ENCODE measurements around the gene SOST. TPM values are rescaled to one million over a fixed set of nuclear protein-coding genes. Genes with fewer than 3 reads are reported as not detected.

Gene SOST
- total RNA-seq, 1 donor from 2014 or later, result not detected

- peaks cover 45 to 49% (median 48%) of the 10 kb centered on the region in 3 donors for H3K4me1 ChIP-seq (ENCODE audit: control insufficient read depth in 3 of 3, insufficient read depth in 3 of 3, low read length in 3 of 3)
- peak within 1 kb of the TSS; percentile 76 to 90 (median 88) for H3K4me3 ChIP-seq (ENCODE audit: low read length in 3 of 3)
- H3K36me3 ChIP-seq (ENCODE audit: control insufficient read depth in 3 of 3, insufficient read depth in 3 of 3, low read length in 3 of 3), result peaks cover 12 to 19% (median 17%) of the 10 kb centered on the region in 3 donors
Observed at GRCh38 chr17:43778337-43779144, 19.9 kb upstream of the SOST start, which contains the start of gene DUSP3. DUSP3 (minus strand) TSS chr17:43778977; CDS start chr17:43778924, 53 bp downstream.

GRCh38 chr17:43774304-43775250 lies 16.0 kb upstream of the SOST start:
- Histone ChIP-seq H3K27ac (ENCODE audit: low read depth, low read length) (peak overlapping the region; percentile 87), H3K4me3 (ENCODE audit: low read length in 3 of 3) (peak overlapping the region; percentile 22 to 47 (median 45)), H3K27me3 (ENCODE audit: control insufficient read depth in 3 of 3, insufficient read depth in 3 of 3, low read length in 3 of 3) (no peaks in the 10 kb centered on the region), H3K9me3 (ENCODE audit: control insufficient read depth in 3 of 3, low read length in 3 of 3) (no peaks in the 10 kb centered on the region), H3K9ac (ENCODE audit: low read depth in 1 of 3, low read length in 3 of 3) (peak overlapping the region in 2 of 3 donors; percentile 33 to 51), H3K4me1 (ENCODE audit: control insufficient read depth in 3 of 3, insufficient read depth in 3 of 3, low read length in 3 of 3) (peaks cover 62 to 66% (median 64%) of the 10 kb centered on the region in 3 donors), H3K36me3 (ENCODE audit: control insufficient read depth in 3 of 3, insufficient read depth in 3 of 3, low read length in 3 of 3) (peaks cover 37 to 45% (median 43%) of the 10 kb centered on the region in 3 donors)

More at GRCh38 chr17:43778337-43779144, 19.9 kb upstream of the SOST start, which contains the start of gene DUSP3:
- H3K9ac ChIP-seq (ENCODE audit: low read depth in 1 of 3, low read length in 3 of 3), result peak within 1 kb of the TSS; percentile 92 to 99 (median 97)
- no peaks in the 10 kb centered on the region for H3K9me3 ChIP-seq (ENCODE audit: control insufficient read depth in 3 of 3, low read length in 3 of 3)
- H3K27me3 ChIP-seq (ENCODE audit: control insufficient read depth in 3 of 3, insufficient read depth in 3 of 3, low read length in 3 of 3), result no peaks in the 10 kb centered on the region
- H3K27ac ChIP-seq (ENCODE audit: low read depth, low read length), result peak within 1 kb of the TSS; percentile 100

GRCh38 chr17:43772877-43773648 lies 14.5 kb upstream of the SOST start:
- H3K4me1 ChIP-seq (ENCODE audit: control insufficient read depth in 3 of 3, insufficient read depth in 3 of 3, low read length in 3 of 3), result peaks cover 61 to 76% (median 68%) of the 10 kb centered on the region in 3 donors
- H3K27me3 ChIP-seq (ENCODE audit: control insufficient read depth in 3 of 3, insufficient read depth in 3 of 3, low read length in 3 of 3), result no peaks in the 10 kb centered on the region
- peaks cover 52 to 59% (median 56%) of the 10 kb centered on the region in 3 donors for H3K36me3 ChIP-seq (ENCODE audit: control insufficient read depth in 3 of 3, insufficient read depth in 3 of 3, low read length in 3 of 3)
- no peaks in the 10 kb centered on the region for H3K9me3 ChIP-seq (ENCODE audit: control insufficient read depth in 3 of 3, low read length in 3 of 3)
- H3K9ac ChIP-seq (ENCODE audit: low read depth in 1 of 3, low read length in 3 of 3), result peak overlapping the region; percentile 52 to 76 (median 60)
- peak overlapping the region; percentile 87 for H3K27ac ChIP-seq (ENCODE audit: low read depth, low read length)
- peak overlapping the region in 1 of 3 donors; percentile 22 for H3K4me3 ChIP-seq (ENCODE audit: low read length in 3 of 3)

- Histone ChIP-seq H3K9me3 (ENCODE audit: control insufficient read depth in 3 of 3, low read length in 3 of 3) (no peaks in the 10 kb centered on the region), H3K4me1 (ENCODE audit: control insufficient read depth in 3 of 3, insufficient read depth in 3 of 3, low read length in 3 of 3) (peaks cover 54 to 70% (median 61%) of the 10 kb centered on the region in 3 donors), H3K27ac (ENCODE audit: low read depth, low read length) (no peak overlapping the region), H3K36me3 (ENCODE audit: control insufficient read depth in 3 of 3, insufficient read depth in 3 of 3, low read length in 3 of 3) (peaks cover 58 to 70% (median 60%) of the 10 kb centered on the region in 3 donors), H3K4me3 (ENCODE audit: low read length in 3 of 3) (no peak overlapping the region), H3K27me3 (ENCODE audit: control insufficient read depth in 3 of 3, insufficient read depth in 3 of 3, low read length in 3 of 3) (no peaks in the 10 kb centered on the region), H3K9ac (ENCODE audit: low read depth in 1 of 3, low read length in 3 of 3) (no peak overlapping the region)
Observed at GRCh38 chr17:43771463-43771862, 12.9 kb upstream of the SOST start.

GRCh38 chr17:43770957-43771356 lies 12.4 kb upstream of the SOST start:
- Histone ChIP-seq H3K4me1 (ENCODE audit: control insufficient read depth in 3 of 3, insufficient read depth in 3 of 3, low read length in 3 of 3) (peaks cover 49 to 65% (median 56%) of the 10 kb centered on the region in 3 donors), H3K9me3 (ENCODE audit: control insufficient read depth in 3 of 3, low read length in 3 of 3) (no peaks in the 10 kb centered on the region), H3K27ac (ENCODE audit: low read depth, low read length) (no peak overlapping the region), H3K36me3 (ENCODE audit: control insufficient read depth in 3 of 3, insufficient read depth in 3 of 3, low read length in 3 of 3) (peaks cover 63 to 66% (median 65%) of the 10 kb centered on the region in 3 donors), H3K27me3 (ENCODE audit: control insufficient read depth in 3 of 3, insufficient read depth in 3 of 3, low read length in 3 of 3) (no peaks in the 10 kb centered on the region), H3K9ac (ENCODE audit: low read depth in 1 of 3, low read length in 3 of 3) (no peak overlapping the region), H3K4me3 (ENCODE audit: low read length in 3 of 3) (no peak overlapping the region)

GRCh38 chr17:43769859-43770258 lies 11.3 kb upstream of the SOST start:
- H3K4me1 ChIP-seq (ENCODE audit: control insufficient read depth in 3 of 3, insufficient read depth in 3 of 3, low read length in 3 of 3), result peaks cover 38 to 55% (median 47%) of the 10 kb centered on the region in 3 donors
- H3K9me3 ChIP-seq (ENCODE audit: control insufficient read depth in 3 of 3, low read length in 3 of 3), result no peaks in the 10 kb centered on the region
- H3K27me3 ChIP-seq (ENCODE audit: control insufficient read depth in 3 of 3, insufficient read depth in 3 of 3, low read length in 3 of 3), result no peaks in the 10 kb centered on the region
- no peak overlapping the region for H3K9ac ChIP-seq (ENCODE audit: low read depth in 1 of 3, low read length in 3 of 3)
- H3K4me3 ChIP-seq (ENCODE audit: low read length in 3 of 3), result no peak overlapping the region
- H3K27ac ChIP-seq (ENCODE audit: low read depth, low read length), result no peak overlapping the region
- H3K36me3 ChIP-seq (ENCODE audit: control insufficient read depth in 3 of 3, insufficient read depth in 3 of 3, low read length in 3 of 3), result peaks cover 63 to 72% (median 63%) of the 10 kb centered on the region in 3 donors

- H3K4me3 ChIP-seq (ENCODE audit: low read length in 3 of 3), result no peak overlapping the region
- no peaks in the 10 kb centered on the region for H3K9me3 ChIP-seq (ENCODE audit: control insufficient read depth in 3 of 3, low read length in 3 of 3)
- H3K36me3 ChIP-seq (ENCODE audit: control insufficient read depth in 3 of 3, insufficient read depth in 3 of 3, low read length in 3 of 3), result peaks cover 59 to 71% (median 59%) of the 10 kb centered on the region in 3 donors
- peaks cover 34 to 51% (median 42%) of the 10 kb centered on the region in 3 donors for H3K4me1 ChIP-seq (ENCODE audit: control insufficient read depth in 3 of 3, insufficient read depth in 3 of 3, low read length in 3 of 3)
- no peak overlapping the region for H3K9ac ChIP-seq (ENCODE audit: low read depth in 1 of 3, low read length in 3 of 3)
- no peak overlapping the region for H3K27ac ChIP-seq (ENCODE audit: low read depth, low read length)
- H3K27me3 ChIP-seq (ENCODE audit: control insufficient read depth in 3 of 3, insufficient read depth in 3 of 3, low read length in 3 of 3), result no peaks in the 10 kb centered on the region
Observed at GRCh38 chr17:43769426-43769825, 10.8 kb upstream of the SOST start.

GRCh38 chr17:43768943-43769342 lies 10.4 kb upstream of the SOST start:
- no peak overlapping the region for H3K4me3 ChIP-seq (ENCODE audit: low read length in 3 of 3)
- peaks cover 30 to 46% (median 37%) of the 10 kb centered on the region in 3 donors for H3K4me1 ChIP-seq (ENCODE audit: control insufficient read depth in 3 of 3, insufficient read depth in 3 of 3, low read length in 3 of 3)
- peaks cover 54 to 66% (median 54%) of the 10 kb centered on the region in 3 donors for H3K36me3 ChIP-seq (ENCODE audit: control insufficient read depth in 3 of 3, insufficient read depth in 3 of 3, low read length in 3 of 3)
- H3K27me3 ChIP-seq (ENCODE audit: control insufficient read depth in 3 of 3, insufficient read depth in 3 of 3, low read length in 3 of 3), result no peaks in the 10 kb centered on the region
- H3K27ac ChIP-seq (ENCODE audit: low read depth, low read length), result no peak overlapping the region
- no peaks in the 10 kb centered on the region for H3K9me3 ChIP-seq (ENCODE audit: control insufficient read depth in 3 of 3, low read length in 3 of 3)
- H3K9ac ChIP-seq (ENCODE audit: low read depth in 1 of 3, low read length in 3 of 3), result peak overlapping the region in 1 of 3 donors; percentile 33

- Histone ChIP-seq H3K4me1 (ENCODE audit: control insufficient read depth in 3 of 3, insufficient read depth in 3 of 3, low read length in 3 of 3) (peaks cover 24 to 41% (median 32%) of the 10 kb centered on the region in 3 donors), H3K9me3 (ENCODE audit: control insufficient read depth in 3 of 3, low read length in 3 of 3) (no peaks in the 10 kb centered on the region), H3K27ac (ENCODE audit: low read depth, low read length) (no peak overlapping the region), H3K4me3 (ENCODE audit: low read length in 3 of 3) (no peak overlapping the region), H3K27me3 (ENCODE audit: control insufficient read depth in 3 of 3, insufficient read depth in 3 of 3, low read length in 3 of 3) (no peaks in the 10 kb centered on the region), H3K9ac (ENCODE audit: low read depth in 1 of 3, low read length in 3 of 3) (peak overlapping the region in 1 of 3 donors; percentile 33), H3K36me3 (ENCODE audit: control insufficient read depth in 3 of 3, insufficient read depth in 3 of 3, low read length in 3 of 3) (peaks cover 52 to 69% (median 53%) of the 10 kb centered on the region in 3 donors)
Observed at GRCh38 chr17:43768382-43768781, 9.8 kb upstream of the SOST start.

Measured in skeletal muscle tissue (tissue), 4 donors.